Suprapubic skin (tissue), 4 donors: Measurements from ENCODE around the gene GRIK4. TPM values are rescaled to one million over a fixed set of nuclear protein-coding genes. Genes with fewer than 3 reads are reported as not detected.

Experiments
- DNase-seq, 2 donors: peaks; one replicate each; pipeline ENCODE4 v3.0.0-alpha.2; 2019; ENCODE audit warnings: low spot score in 2 of 2
- H3K27ac ChIP-seq: fragments of 200-600 bp; sonication (generic); one replicate; pipeline ENCODE4 v1.5.1; 2019
- H3K27me3 ChIP-seq: fragments of 200-600 bp; sonication (generic); one replicate; pipeline ENCODE4 v1.5.1; 2019
- H3K36me3 ChIP-seq: fragments of 200-600 bp; sonication (generic); one replicate; pipeline ENCODE4 v1.5.1; 2019
- H3K4me1 ChIP-seq: fragments of 200-600 bp; sonication (generic); one replicate; pipeline ENCODE4 v1.5.1; 2019
- H3K4me3 ChIP-seq: fragments of 200-600 bp; sonication (generic); one replicate; pipeline ENCODE4 v1.5.1; 2019; ENCODE audit warnings: mild to moderate bottlenecking
- H3K9me3 ChIP-seq: fragments of 200-600 bp; sonication (generic); one replicate; pipeline ENCODE4 v1.5.1; 2019
- EP300 ChIP-seq: sonication (generic); formaldehyde crosslinking; IDR thresholded peaks from one replicate; pipeline ENCODE4 v1.6.1; 2017; ENCODE audit warnings: antibody characterized with exemption
- POLR2A ChIP-seq, 2 donors: fragments of 450-650 bp; IDR thresholded peaks; one replicate each; pipeline ENCODE4 v1.6.1; 2017; ENCODE audit warnings: antibody characterized with exemption in 2 of 2, mild to moderate bottlenecking in 2 of 2, moderate library complexity in 2 of 2
- POLR2AphosphoS5 ChIP-seq, 3 donors: sonication (generic); formaldehyde crosslinking; IDR thresholded peaks; one replicate each; pipeline ENCODE4 v1.6.1; 2017; ENCODE audit warnings: antibody characterized with exemption in 3 of 3
- WGBS: methylation state at CpG from one replicate; pipeline ENCODE4 v1.1.5; 2018; 5-methylcytosine and 5-hydroxymethylcytosine counted together
- total RNA-seq, 4 donors: library from RNA; depleted of rRNA; stranded (reverse); fragments of >200 nt; gene quantifications; one replicate each; pipeline ENCODE4 v1.1.0, GENCODE V29; 2016
- TF ChIP-seq, protein P1 (sequence below), 2 donors: fragments of 200-600 bp in 1 of 2; fragments of 450-650 bp in 1 of 2; sonication (generic) in 1 of 2; IDR thresholded peaks; one replicate each; pipeline ENCODE4 v1.5.1; 2016 to 2019; ENCODE audit warnings: antibody characterized with exemption in 2 of 2, mild to moderate bottlenecking in 1 of 2, moderate library complexity in 1 of 2

Gene GRIK4
- total RNA-seq, 4 donors from 2014 or later: 0.24 TPM; not detected in 3

DNA sequence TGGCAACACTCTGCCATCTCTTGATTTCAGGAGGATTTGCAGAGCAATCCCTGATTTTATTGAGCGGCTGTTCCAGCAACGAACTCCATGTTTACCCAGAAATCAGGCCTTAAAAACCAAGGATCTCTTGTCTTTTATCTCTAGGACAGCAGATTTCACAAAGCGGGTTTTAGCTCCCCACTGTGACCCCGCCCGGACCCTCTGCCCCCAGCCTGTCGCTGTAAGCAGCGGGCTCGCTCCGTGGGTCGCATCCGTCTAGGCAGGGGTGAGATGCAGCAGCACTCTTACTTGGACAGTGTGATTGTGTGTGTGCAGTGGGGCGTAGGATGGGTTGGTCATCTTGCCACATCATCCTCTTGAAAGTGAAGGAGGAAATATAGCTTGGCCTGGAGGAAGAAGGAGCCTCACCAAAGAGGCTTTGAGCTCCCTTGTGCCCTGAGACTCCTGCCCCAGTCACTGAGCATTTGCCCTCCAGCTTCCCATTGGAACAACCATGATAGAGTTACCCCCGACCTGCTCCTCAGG, 323.2 kb downstream of the GRIK4 start:
- no peak overlapping the region for H3K4me3 ChIP-seq
- no peaks in the 10 kb centered on the region for H3K4me1 ChIP-seq
- no peak for DNase-seq
- H3K36me3 ChIP-seq: no peaks in the 10 kb centered on the region
- TF ChIP-seq POLR2A (IDR thresholded peaks at IDR 0.05) (no peak), EP300 (no peak), POLR2AphosphoS5 (IDR thresholded peaks at IDR 0.05) (no peak)
- TF ChIP-seq, protein P1, sequence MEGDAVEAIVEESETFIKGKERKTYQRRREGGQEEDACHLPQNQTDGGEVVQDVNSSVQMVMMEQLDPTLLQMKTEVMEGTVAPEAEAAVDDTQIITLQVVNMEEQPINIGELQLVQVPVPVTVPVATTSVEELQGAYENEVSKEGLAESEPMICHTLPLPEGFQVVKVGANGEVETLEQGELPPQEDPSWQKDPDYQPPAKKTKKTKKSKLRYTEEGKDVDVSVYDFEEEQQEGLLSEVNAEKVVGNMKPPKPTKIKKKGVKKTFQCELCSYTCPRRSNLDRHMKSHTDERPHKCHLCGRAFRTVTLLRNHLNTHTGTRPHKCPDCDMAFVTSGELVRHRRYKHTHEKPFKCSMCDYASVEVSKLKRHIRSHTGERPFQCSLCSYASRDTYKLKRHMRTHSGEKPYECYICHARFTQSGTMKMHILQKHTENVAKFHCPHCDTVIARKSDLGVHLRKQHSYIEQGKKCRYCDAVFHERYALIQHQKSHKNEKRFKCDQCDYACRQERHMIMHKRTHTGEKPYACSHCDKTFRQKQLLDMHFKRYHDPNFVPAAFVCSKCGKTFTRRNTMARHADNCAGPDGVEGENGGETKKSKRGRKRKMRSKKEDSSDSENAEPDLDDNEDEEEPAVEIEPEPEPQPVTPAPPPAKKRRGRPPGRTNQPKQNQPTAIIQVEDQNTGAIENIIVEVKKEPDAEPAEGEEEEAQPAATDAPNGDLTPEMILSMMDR (IDR thresholded peaks at IDR 0.05): no peak
- 92% methylated on average over 13 of the region's 13 CpGs for WGBS
- no peak overlapping the region for H3K27ac ChIP-seq
- no peaks in the 10 kb centered on the region for H3K9me3 ChIP-seq
- peaks cover 14% of the 10 kb centered on the region for H3K27me3 ChIP-seq

DNA sequence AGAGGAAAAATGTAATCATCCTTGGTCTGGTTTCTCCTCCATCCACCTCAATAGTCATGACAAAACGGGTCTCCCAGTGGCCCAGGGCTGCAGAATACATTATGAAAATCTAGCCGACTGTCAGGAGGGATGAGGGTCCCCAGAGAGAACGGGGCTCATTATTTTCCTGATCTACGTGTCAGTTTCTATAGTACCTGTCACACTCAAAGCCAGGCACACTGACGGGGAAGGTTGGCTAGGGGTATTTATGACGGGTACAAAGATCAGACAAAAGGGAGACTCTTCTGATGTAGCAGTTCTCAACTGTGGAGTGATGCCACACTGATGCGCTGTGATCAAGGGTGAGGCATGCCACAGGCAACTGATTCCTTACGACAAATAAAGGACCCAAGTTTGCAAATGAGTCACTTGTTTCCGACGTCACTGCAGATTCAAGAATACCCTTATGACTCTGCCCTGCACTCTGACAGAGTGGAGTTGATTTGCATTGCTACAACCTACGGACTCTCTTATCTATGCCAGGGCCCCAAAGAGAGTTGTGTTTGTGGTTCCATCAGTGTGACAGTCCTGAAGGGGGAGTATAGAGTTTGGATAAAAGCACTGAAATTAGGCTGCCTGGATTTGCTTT, 324.2 kb downstream of the GRIK4 start:
- no peak overlapping the region for H3K4me3 ChIP-seq
- no peak for DNase-seq
- TF ChIP-seq EP300: no peak
- peaks cover 12% of the 10 kb centered on the region for H3K27me3 ChIP-seq
- no peaks in the 10 kb centered on the region for H3K36me3 ChIP-seq
- no peaks in the 10 kb centered on the region for H3K4me1 ChIP-seq
- no peaks in the 10 kb centered on the region for H3K9me3 ChIP-seq
- WGBS: 79% methylated on average over 11 of the region's 11 CpGs
- H3K27ac ChIP-seq: no peak overlapping the region

DNA sequence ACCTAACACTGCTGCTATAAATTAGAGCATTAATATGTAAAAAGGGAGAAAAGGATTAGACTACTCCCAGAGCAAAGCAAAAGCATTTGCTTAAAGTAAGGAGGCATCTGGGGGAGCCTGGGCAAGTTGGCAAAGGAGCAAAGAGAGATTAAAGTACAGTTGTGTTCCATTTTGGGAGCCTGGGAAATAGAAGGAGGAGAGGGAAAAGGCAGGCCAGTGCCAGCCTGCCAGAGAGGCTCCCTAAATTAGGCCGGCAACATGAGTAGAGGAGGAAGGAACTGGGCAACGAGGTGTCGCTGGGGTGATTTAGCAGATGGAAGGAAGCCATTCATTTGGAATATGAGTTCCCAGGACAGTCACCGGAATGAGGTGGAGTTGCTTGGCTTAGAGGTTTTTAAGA, 326.1 kb downstream of the GRIK4 start:
- Histone ChIP-seq H3K4me1 (no peaks in the 10 kb centered on the region), H3K4me3 (no peak overlapping the region), H3K9me3 (no peaks in the 10 kb centered on the region), H3K36me3 (no peaks in the 10 kb centered on the region), H3K27me3 (no peaks in the 10 kb centered on the region), H3K27ac (no peak overlapping the region)
- DNase-seq: no peak
- 78% methylated on average over 4 of the region's 4 CpGs for WGBS
- TF ChIP-seq POLR2A (IDR thresholded peaks at IDR 0.05) (no peak), POLR2AphosphoS5 (IDR thresholded peaks at IDR 0.05) (no peak), EP300 (no peak)
- TF ChIP-seq, protein P1 (IDR thresholded peaks at IDR 0.05): no peak

DNA sequence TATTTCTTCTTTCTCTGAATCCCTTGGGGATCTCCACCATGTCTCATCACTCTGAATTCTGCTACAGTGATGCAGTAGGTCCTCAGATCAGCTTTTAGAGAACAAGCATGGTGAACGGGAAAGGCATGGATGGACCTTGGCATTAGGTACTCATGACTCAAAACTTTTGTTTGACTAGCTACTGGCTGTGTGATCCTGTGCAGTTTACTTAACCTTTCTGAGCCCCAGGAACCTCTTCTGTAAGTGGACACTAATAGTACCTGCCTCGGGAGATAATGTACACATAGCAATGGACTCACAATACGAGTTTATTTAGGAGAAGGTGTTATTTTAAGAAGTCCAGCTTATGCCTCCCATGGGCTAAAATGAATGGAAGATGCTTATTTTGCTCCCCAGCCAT, 327.7 kb downstream of the GRIK4 start:
- H3K4me1 ChIP-seq: no peaks in the 10 kb centered on the region
- H3K4me3 ChIP-seq: no peak overlapping the region
- TF ChIP-seq, protein P1 (IDR thresholded peaks at IDR 0.05): no peak
- no peak for TF ChIP-seq POLR2A (IDR thresholded peaks at IDR 0.05)
- TF ChIP-seq POLR2AphosphoS5 (IDR thresholded peaks at IDR 0.05): no peak
- no peak for TF ChIP-seq EP300
- WGBS: 88% methylated on average over 3 of the region's 3 CpGs
- no peak overlapping the region for H3K27ac ChIP-seq
- DNase-seq: no peak
- H3K36me3 ChIP-seq: no peaks in the 10 kb centered on the region
- no peaks in the 10 kb centered on the region for H3K9me3 ChIP-seq
- no peaks in the 10 kb centered on the region for H3K27me3 ChIP-seq

DNA sequence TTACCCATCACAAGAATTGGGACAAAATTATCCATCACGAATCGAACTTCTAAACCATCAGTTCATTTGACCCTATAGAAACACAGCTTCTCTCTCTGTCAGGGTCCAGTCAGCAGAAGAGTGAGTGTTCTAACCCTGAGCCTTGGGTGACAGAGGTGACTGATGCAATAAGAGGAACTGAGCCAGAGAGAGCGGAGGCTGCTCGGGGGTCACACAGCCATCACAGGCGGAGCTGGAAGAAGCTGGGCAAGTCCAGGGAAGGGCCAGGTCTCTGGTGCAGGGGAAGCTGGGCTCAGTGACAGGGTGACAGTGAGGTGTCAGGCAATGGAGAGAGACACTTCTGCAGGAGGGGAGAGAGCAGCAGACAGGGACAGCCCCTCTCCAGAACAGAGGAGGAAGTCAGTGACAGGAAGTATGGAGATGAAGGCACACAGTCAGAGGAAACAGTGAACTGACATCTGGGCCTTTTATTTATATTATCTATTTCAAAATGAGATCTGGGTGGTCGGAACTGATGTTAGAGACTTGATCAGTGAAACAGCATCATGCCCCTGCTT, 328.4 kb downstream of the GRIK4 start:
- 80% methylated on average over 6 of the region's 6 CpGs for WGBS
- H3K4me1 ChIP-seq: no peaks in the 10 kb centered on the region
- H3K27ac ChIP-seq: no peak overlapping the region
- no peak overlapping the region for H3K4me3 ChIP-seq
- H3K9me3 ChIP-seq: no peaks in the 10 kb centered on the region
- TF ChIP-seq POLR2A (IDR thresholded peaks at IDR 0.05) (no peak), POLR2AphosphoS5 (IDR thresholded peaks at IDR 0.05) (no peak), EP300 (no peak)
- TF ChIP-seq, protein P1 (IDR thresholded peaks at IDR 0.05): no peak
- H3K36me3 ChIP-seq: no peaks in the 10 kb centered on the region
- no peak for DNase-seq
- no peaks in the 10 kb centered on the region for H3K27me3 ChIP-seq
